Measurements from ENCODE around the gene SPSB2. TPM values are rescaled to one million over a fixed set of nuclear protein-coding genes. Genes with fewer than 3 reads are reported as not detected.

Gene SPSB2
- total RNA-seq, 1 donor from 2014 or later: 3.2 TPM

GRCh38 chr12:6917491-6918231 is 44.6 kb upstream of the SPSB2 start:
- Histone ChIP-seq H3K9me3 (replicated peaks) (no peaks in the 10 kb centered on the region), H3K4me1 (peaks cover 24% of the 10 kb centered on the region), H3K36me3 (no peaks in the 10 kb centered on the region), H3K27ac (replicated peaks) (no peak overlapping the region), H3K27me3 (ENCODE audit: low read depth) (no peaks in the 10 kb centered on the region), H3K4me3 (no peak overlapping the region)
- DNase-seq: no peak
- intact Hi-C loops (cut with micrococcal nuclease): no loop called here
- TF ChIP-seq CTCF (IDR thresholded peaks at IDR 0.05; ENCODE audit: borderline replicate concordance): no peak

- no peaks in the 10 kb centered on the region for H3K9me3 ChIP-seq (replicated peaks)
- peaks cover 24% of the 10 kb centered on the region for H3K4me1 ChIP-seq
- TF ChIP-seq CTCF (IDR thresholded peaks at IDR 0.05; ENCODE audit: borderline replicate concordance): no peak
- no peak overlapping the region for H3K27ac ChIP-seq (replicated peaks)
- no peaks in the 10 kb centered on the region for H3K36me3 ChIP-seq
- DNase-seq: no peak
- no peaks in the 10 kb centered on the region for H3K27me3 ChIP-seq (ENCODE audit: low read depth)
- no peak overlapping the region for H3K4me3 ChIP-seq
- intact Hi-C loops (cut with micrococcal nuclease): no loop called here
These were observed 43.5 kb upstream of the SPSB2 start for GRCh38 chr12:6916426-6917200.

- H3K36me3 ChIP-seq: no peaks in the 10 kb centered on the region
- peak overlapping the region; percentile 90 for H3K4me3 ChIP-seq
- peaks cover 24% of the 10 kb centered on the region for H3K4me1 ChIP-seq
- DNase-seq: no peak
- no peaks in the 10 kb centered on the region for H3K27me3 ChIP-seq (ENCODE audit: low read depth)
- H3K9me3 ChIP-seq (replicated peaks): no peaks in the 10 kb centered on the region
- intact Hi-C loops (cut with micrococcal nuclease): no loop called here
- no peak overlapping the region for H3K27ac ChIP-seq (replicated peaks)
- no peak for TF ChIP-seq CTCF (IDR thresholded peaks at IDR 0.05; ENCODE audit: borderline replicate concordance)
These were observed 42.7 kb upstream of the SPSB2 start for GRCh38 chr12:6915789-6916285.

- no peaks in the 10 kb centered on the region for H3K36me3 ChIP-seq
- peak overlapping the region; percentile 80 for H3K27ac ChIP-seq (replicated peaks)
- peak; percentile 45 for DNase-seq
- H3K9me3 ChIP-seq (replicated peaks): no peaks in the 10 kb centered on the region
- H3K27me3 ChIP-seq (ENCODE audit: low read depth): no peaks in the 10 kb centered on the region
- peaks cover 24% of the 10 kb centered on the region for H3K4me1 ChIP-seq
- H3K4me3 ChIP-seq: peak overlapping the region; percentile 90
- TF ChIP-seq CTCF (IDR thresholded peaks at IDR 0.05; ENCODE audit: borderline replicate concordance): no peak
- intact Hi-C loops (cut with micrococcal nuclease): no loop called here
These were observed 42.1 kb upstream of the SPSB2 start for GRCh38 chr12:6914947-6915788.
